IMR-90 (cell line): Measurements from ENCODE around the gene GNAO1. TPM values are rescaled to one million over a fixed set of nuclear protein-coding genes. Genes with fewer than 3 reads are reported as not detected.

ENCODE experiments used
- ATAC-seq: fragments of 200-7000 bp; cut with Tn5 transposase; 2 replicates; pipeline ENCODE4 v1.9.1; 2020; ENCODE audit warnings: low read depth, mild to moderate bottlenecking, moderate library complexity
- BruUV-seq: library from RNA; stranded (reverse); fragments of 400-500 nt; replicated peaks from 2 replicates; lab custom pipeline; 2021; lab: Mats Ljungman, UMichigan
- CTCF ChIA-PET: fragments of 300-600 bp; formaldehyde crosslinking; extraction: SDS; loops from one replicate; lab custom pipeline; 2021; ENCODE audit warnings: antibody characterized with exemption; lab: Yijun Ruan, JAX
- POLR2A ChIA-PET: fragments of 300-600 bp; sonication (Branson Sonifier 250); formaldehyde crosslinking; loops from one replicate; lab custom pipeline; 2022; ENCODE audit warnings: antibody characterized with exemption; ENCODE audit not compliant: unreplicated experiment; lab: Charles Lee
- DNase-seq: peaks from one replicate; pipeline ENCODE4 v3.0.0; 2013
- H2AFZ ChIP-seq: replicated peaks from 2 replicates; pipeline ENCODE3; 2013; ENCODE audit warnings: low read length, mild to moderate bottlenecking; ENCODE audit not compliant: poor library complexity
- H2AK5ac ChIP-seq: 2 replicates; pipeline ENCODE4 v1.6.1; 2013; ENCODE audit warnings: low read depth, low read length, inconsistent platforms
- H2AK9ac ChIP-seq: replicated peaks from 2 replicates; pipeline ENCODE3; 2013; ENCODE audit warnings: mild to moderate bottlenecking, low read depth, low read length, moderate library complexity; ENCODE audit not compliant: poor library complexity
- H2BK120ac ChIP-seq: 2 replicates; pipeline ENCODE4 v1.6.1; 2013; ENCODE audit warnings: low read depth, low read length, inconsistent platforms
- H2BK15ac ChIP-seq: 3 replicates; pipeline ENCODE4 v1.6.1; 2013; ENCODE audit warnings: low read depth, low read length, inconsistent platforms
- H2BK20ac ChIP-seq: 2 replicates; pipeline ENCODE4 v1.6.1; 2013; ENCODE audit warnings: low read depth, mild to moderate bottlenecking, inconsistent platforms, low read length, moderate library complexity
- H2BK5ac ChIP-seq: 2 replicates; pipeline ENCODE4 v1.6.1; 2013; ENCODE audit warnings: mild to moderate bottlenecking, low read depth, low read length, inconsistent platforms; ENCODE audit not compliant: poor library complexity, severe bottlenecking
- H3K14ac ChIP-seq: replicated peaks from 2 replicates; pipeline ENCODE4 v1.6.1; 2013; ENCODE audit warnings: low read depth, low read length, inconsistent platforms
- H3K18ac ChIP-seq: 2 replicates; pipeline ENCODE4 v1.6.1; 2013; ENCODE audit warnings: low read depth, low read length, control low read depth
- H3K23ac ChIP-seq: 2 replicates; pipeline ENCODE4 v1.6.1; 2013; ENCODE audit warnings: low read depth, low read length, inconsistent platforms
- H3K27ac ChIP-seq: 2 replicates; pipeline ENCODE4 v1.5.1; 2013; ENCODE audit warnings: mild to moderate bottlenecking, control low read depth, low read length; ENCODE audit not compliant: insufficient read depth
- H3K27me3 ChIP-seq: 2 replicates; pipeline ENCODE4 v1.6.1; 2013; ENCODE audit warnings: low read length; ENCODE audit not compliant: control insufficient read depth, insufficient read depth
- H3K36me3 ChIP-seq: 2 replicates; pipeline ENCODE4 v1.6.1; 2013; ENCODE audit warnings: low read length, mixed read lengths; ENCODE audit not compliant: control insufficient read depth, insufficient read depth
- H3K4ac ChIP-seq: 2 replicates; pipeline ENCODE4 v1.6.1; 2013; ENCODE audit warnings: low read depth, low read length, inconsistent platforms
- H3K4me1 ChIP-seq: 2 replicates; pipeline ENCODE4 v1.6.1; 2013; ENCODE audit warnings: low read length, mixed read lengths; ENCODE audit not compliant: control insufficient read depth, insufficient read depth
- H3K4me2 ChIP-seq: 2 replicates; pipeline ENCODE4 v1.6.1; 2013; ENCODE audit warnings: low read depth, mild to moderate bottlenecking, control low read depth, low read length, moderate library complexity
- H3K4me3 ChIP-seq: 2 replicates; pipeline ENCODE4 v1.5.1; 2013; ENCODE audit warnings: low read depth, mild to moderate bottlenecking, control low read depth, low read length, moderate library complexity; ENCODE audit not compliant: insufficient read depth
- H3K56ac ChIP-seq: 2 replicates; pipeline ENCODE4 v1.6.1; 2013; ENCODE audit warnings: low read length, inconsistent platforms; ENCODE audit not compliant: insufficient read depth; ENCODE audit errors: extremely low read depth
- H3K79me1 ChIP-seq, 2 experiments: 2 replicates each; pipeline ENCODE4 v1.6.1; 2013; ENCODE audit warnings: low read length in 2 of 2, inconsistent platforms in 1 of 2, low read depth in 1 of 2
- H3K9ac ChIP-seq: 2 replicates; pipeline ENCODE4 v1.6.1; 2013; ENCODE audit warnings: low read depth, low read length, control low read depth
- H3K9me1 ChIP-seq: 2 replicates; pipeline ENCODE4 v1.6.1; 2013; ENCODE audit warnings: low read length, inconsistent platforms; ENCODE audit not compliant: insufficient read depth
- H3K9me3 ChIP-seq: 2 replicates; pipeline ENCODE4 v1.6.1; 2013; ENCODE audit warnings: low read length; ENCODE audit not compliant: control insufficient read depth, insufficient read depth
- H4K20me1 ChIP-seq: 2 replicates; pipeline ENCODE4 v1.6.1; 2013; ENCODE audit warnings: low read length, inconsistent platforms; ENCODE audit not compliant: insufficient read depth
- H4K5ac ChIP-seq: 2 replicates; pipeline ENCODE4 v1.6.1; 2013; ENCODE audit warnings: mild to moderate bottlenecking, low read depth, low read length, control low read depth
- H4K8ac ChIP-seq, 2 experiments: 2 replicates each; pipeline ENCODE4 v1.6.1; 2013; ENCODE audit warnings: low read depth in 2 of 2, low read length in 2 of 2, control low read depth in 1 of 2, inconsistent platforms in 1 of 2
- H4K91ac ChIP-seq: 2 replicates; pipeline ENCODE4 v1.6.1; 2013; ENCODE audit warnings: low read depth, low read length, inconsistent platforms; ENCODE audit not compliant: insufficient read depth
- BHLHE40 ChIP-seq: fragments of 150-350 bp; IDR thresholded peaks from 2 replicates; pipeline ENCODE4 v1.6.1; 2016; ENCODE audit warnings: mild to moderate bottlenecking, low read depth, low read length
- CEBPB ChIP-seq: IDR thresholded peaks from 2 replicates; pipeline ENCODE4 v1.6.1; 2012; ENCODE audit warnings: low read depth, low read length, improper control_type of control experiment
- FOS ChIP-seq: fragments of 150-350 bp; IDR thresholded peaks from 2 replicates; pipeline ENCODE4 v1.6.1; 2016; ENCODE audit warnings: low read depth, low read length
- MAFK ChIP-seq: IDR thresholded peaks from 2 replicates; pipeline ENCODE4 v1.6.1; 2012; ENCODE audit warnings: low read depth, low read length, improper control_type of control experiment
- MXI1 ChIP-seq: IDR thresholded peaks from 2 replicates; pipeline ENCODE4 v1.6.1; 2012; ENCODE audit warnings: low read depth, mild to moderate bottlenecking, low read length, moderate library complexity, borderline replicate concordance
- NFE2L2 ChIP-seq: fragments of 150-350 bp; IDR thresholded peaks from 2 replicates; pipeline ENCODE4 v1.6.1; 2016; ENCODE audit warnings: low read depth, mild to moderate bottlenecking, low read length
- POLR2A ChIP-seq: IDR thresholded peaks from 2 replicates; pipeline ENCODE4 v1.6.1; 2012; ENCODE audit warnings: mild to moderate bottlenecking, low read depth, low read length
- WGBS, 2 experiments: methylation state at CpG; one replicate each; pipeline versions ENCODE4 v1.1.5 to v1.1.7; 2013; ENCODE audit warnings: missing lambda C conversion rate in 2 of 2; ENCODE audit not compliant: insufficient read length in 1 of 2; ENCODE audit errors: extremely low coverage in 2 of 2; 5-methylcytosine and 5-hydroxymethylcytosine counted together
- dilution Hi-C: fragments of 300-500 bp; cut with HindIII; formaldehyde crosslinking; loops from one replicate; pipeline ENCODE4 v1.14.3; 2018; ENCODE audit warnings: low sequenced_read_pairs; ENCODE audit not compliant: unreplicated experiment
- in situ Hi-C: fragments of 300-500 bp; cut with MboI; formaldehyde crosslinking; loops from 3 replicates; pipeline ENCODE4 v1.14.3; 2019; ENCODE audit warnings: low sequenced_read_pairs, inconsistent platforms, mixed read lengths
- intact Hi-C: fragments of 100-400 bp; cut with micrococcal nuclease; formaldehyde crosslinking; loops from 2 replicates; pipeline ENCODE4 v1.10.0; 2022
- polyA plus RNA-seq, 3 experiments: library from polyadenylated mRNA; depleted of rRNA; stranded (reverse); fragments of >200 nt; gene quantifications; 2 replicates each; pipeline ENCODE4 v1.2.3, GENCODE V29; 2012; ENCODE audit warnings: low replicate concordance in 1 of 3
- total RNA-seq: library from RNA; depleted of rRNA; stranded (reverse); fragments of >200 nt; gene quantifications from 2 replicates; pipeline ENCODE4 v1.2.3, GENCODE V29; 2012
- TF ChIP-seq, protein P1 (sequence below): fragments of 150-350 bp; IDR thresholded peaks from 2 replicates; pipeline ENCODE4 v1.6.1; 2016; ENCODE audit warnings: low read depth, mild to moderate bottlenecking, low read length, moderate library complexity, borderline replicate concordance

Gene GNAO1
- total and polyA plus RNA-seq, 2 of the 4 experiments (the other 2 are of a cell fraction): under 0.01 to 0.07 TPM

GRCh38 chr16:56273615-56274014, 82.3 kb downstream of the GNAO1 start:
- no peak overlapping the region for H3K23ac ChIP-seq
- no peaks in the 10 kb centered on the region for H3K36me3 ChIP-seq
- H3K9me1 ChIP-seq: peaks cover 6% of the 10 kb centered on the region; the same call in 1 of the 2 replicates
- ChIA-PET POLR2A (no interaction called here), CTCF (no interaction called here)
- WGBS, 2 experiments: 56% methylated on average over 3 of the region's 4 CpGs; no CpG with 5 or more reads in 1 of the 2 experiments
- no peak overlapping the region for H3K4me2 ChIP-seq
- no peak overlapping the region for H4K91ac ChIP-seq
- H2BK120ac ChIP-seq: no peak overlapping the region
- no peaks in the 10 kb centered on the region for H4K20me1 ChIP-seq
- ATAC-seq: no peak
- H3K4ac ChIP-seq: no peak overlapping the region
- H3K4me1 ChIP-seq: peaks cover 11% of the 10 kb centered on the region
- no TSS peak for BruUV-seq
- no peak overlapping the region for H3K27ac ChIP-seq
- no peak for TF ChIP-seq NFE2L2
- no peak for TF ChIP-seq FOS
- TF ChIP-seq BHLHE40: no peak
- no peak for TF ChIP-seq POLR2A
- TF ChIP-seq MAFK: no peak
- TF ChIP-seq MXI1: no peak
- TF ChIP-seq CEBPB: no peak
- TF ChIP-seq, protein P1, sequence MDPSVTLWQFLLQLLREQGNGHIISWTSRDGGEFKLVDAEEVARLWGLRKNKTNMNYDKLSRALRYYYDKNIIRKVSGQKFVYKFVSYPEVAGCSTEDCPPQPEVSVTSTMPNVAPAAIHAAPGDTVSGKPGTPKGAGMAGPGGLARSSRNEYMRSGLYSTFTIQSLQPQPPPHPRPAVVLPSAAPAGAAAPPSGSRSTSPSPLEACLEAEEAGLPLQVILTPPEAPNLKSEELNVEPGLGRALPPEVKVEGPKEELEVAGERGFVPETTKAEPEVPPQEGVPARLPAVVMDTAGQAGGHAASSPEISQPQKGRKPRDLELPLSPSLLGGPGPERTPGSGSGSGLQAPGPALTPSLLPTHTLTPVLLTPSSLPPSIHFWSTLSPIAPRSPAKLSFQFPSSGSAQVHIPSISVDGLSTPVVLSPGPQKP: no peak
- in situ Hi-C loops (no loop called here), intact Hi-C loops (no loop called here), dilution Hi-C loops (no loop called here)
- no peak overlapping the region for H4K8ac ChIP-seq
- H2AK9ac ChIP-seq: no peak overlapping the region
- no peak overlapping the region for H3K14ac ChIP-seq
- no peak overlapping the region for H2BK15ac ChIP-seq
- H3K56ac ChIP-seq: no peak overlapping the region
- no peak overlapping the region for H2AK5ac ChIP-seq
- no peak overlapping the region for H3K18ac ChIP-seq
- no peak overlapping the region for H3K4me3 ChIP-seq
- no peaks in the 10 kb centered on the region for H3K79me1 ChIP-seq
- no peak overlapping the region for H2AFZ ChIP-seq
- DNase-seq: no peak
- no peaks in the 10 kb centered on the region for H3K9me3 ChIP-seq
- H4K5ac ChIP-seq: no peak overlapping the region
- no peak overlapping the region for H2BK20ac ChIP-seq
- no peak overlapping the region for H2BK5ac ChIP-seq
- H3K9ac ChIP-seq: no peak overlapping the region
- H3K27me3 ChIP-seq: no peaks in the 10 kb centered on the region; the same call in 1 of the 2 replicates
